ENCODE measurements around the gene ERG28.
"Not testable (repeated sequence)": the region's sequence is repeated elsewhere in the genome, so short reads cannot be mapped to it uniquely, and the experiment has no call there.

Gene ERG28

GRCh38 chr14:75615200-75615599 is 45.5 kb downstream of the ERG28 start:
- peak; percentile 95 to 98 for DNase-seq

- DNase-seq = peak; percentile 83 to 86
These were observed 46.5 kb downstream of the ERG28 start for GRCh38 chr14:75614179-75614578.

GRCh38 chr14:75612157-75612556 is 48.5 kb downstream of the ERG28 start:
- DNase-seq = no peak

- no peak for DNase-seq
These were observed 49.8 kb downstream of the ERG28 start for GRCh38 chr14:75610834-75611233.

GRCh38 chr14:75609606-75610475 is 50.8 kb downstream of the ERG28 start:
- no peak for DNase-seq

GRCh38 chr14:75609116-75609515 is 51.6 kb downstream of the ERG28 start:
- DNase-seq = no peak

GRCh38 chr14:75607842-75608640 is 52.6 kb downstream of the ERG28 start:
- DNase-seq = no peak

GRCh38 chr14:75607044-75607443 is 53.6 kb downstream of the ERG28 start:
- no peak for DNase-seq

- DNase-seq = no peak
These were observed 54.8 kb downstream of the ERG28 start for GRCh38 chr14:75605916-75606315.

- DNase-seq = peak; percentile 75 to 83
These were observed 55.5 kb downstream of the ERG28 start for GRCh38 chr14:75604979-75605851.

- DNase-seq = no peak
These were observed 58.2 kb downstream of the ERG28 start for GRCh38 chr14:75602503-75602902.

GRCh38 chr14:75601061-75601460 is 59.6 kb downstream of the ERG28 start:
- not testable (repeated sequence) for DNase-seq

- DNase-seq = not testable (repeated sequence)
These were observed 60.6 kb downstream of the ERG28 start for GRCh38 chr14:75600100-75600499.

All from AML-193 (cell line).